Measurements from ENCODE around the gene RNU1-3.
"Not testable (repeated sequence)": the region's sequence is repeated elsewhere in the genome, so short reads cannot be mapped to it uniquely, and the experiment has no call there.

The RNU1-3 gene

DNA sequence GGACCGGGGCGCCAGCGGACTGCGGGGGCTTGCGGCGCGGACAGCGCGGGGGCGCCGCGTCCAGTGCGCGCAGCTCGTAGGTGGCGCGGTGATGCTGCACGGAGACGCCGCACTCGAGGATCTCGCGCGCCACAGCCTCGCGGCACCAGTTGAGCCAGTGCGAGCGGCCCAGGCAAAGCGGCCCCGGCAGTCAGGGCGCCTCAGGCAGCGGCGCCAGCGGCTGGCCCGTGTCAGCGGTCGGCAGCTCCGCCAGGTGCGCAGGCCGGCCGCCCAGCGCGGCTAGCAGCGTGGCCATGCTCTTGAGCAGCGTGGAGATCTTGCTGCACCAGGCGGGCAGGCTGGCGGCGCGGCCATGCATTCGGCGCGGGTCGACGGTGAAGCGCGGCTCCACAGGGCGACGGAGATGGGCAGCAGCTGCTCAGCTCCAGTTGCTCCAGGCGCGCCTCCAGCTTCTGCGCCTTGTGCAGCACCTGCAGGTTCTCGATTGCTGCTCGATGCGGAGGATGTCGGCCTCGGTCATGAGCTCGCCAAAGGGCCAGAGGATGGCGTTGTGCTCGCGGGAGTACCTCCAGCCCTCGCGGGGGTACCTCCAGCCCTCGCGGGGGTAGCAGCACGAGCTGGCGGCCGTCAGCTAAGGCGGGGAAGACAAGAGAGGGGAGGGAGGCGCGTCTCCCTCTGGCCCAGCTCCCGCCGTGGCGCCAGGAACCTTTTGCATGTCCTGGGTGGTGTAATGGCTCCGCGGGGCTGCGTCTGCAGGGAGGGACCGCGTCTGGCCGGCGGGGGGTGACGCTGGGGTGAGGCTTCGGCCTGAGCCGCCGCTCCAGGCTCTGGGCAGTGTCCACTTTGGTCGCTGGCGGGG lies 26.9 kb upstream of the RNU1-3 start:
- not testable (repeated sequence) for DNase-seq (ENCODE audit: low spot score)

DNA sequence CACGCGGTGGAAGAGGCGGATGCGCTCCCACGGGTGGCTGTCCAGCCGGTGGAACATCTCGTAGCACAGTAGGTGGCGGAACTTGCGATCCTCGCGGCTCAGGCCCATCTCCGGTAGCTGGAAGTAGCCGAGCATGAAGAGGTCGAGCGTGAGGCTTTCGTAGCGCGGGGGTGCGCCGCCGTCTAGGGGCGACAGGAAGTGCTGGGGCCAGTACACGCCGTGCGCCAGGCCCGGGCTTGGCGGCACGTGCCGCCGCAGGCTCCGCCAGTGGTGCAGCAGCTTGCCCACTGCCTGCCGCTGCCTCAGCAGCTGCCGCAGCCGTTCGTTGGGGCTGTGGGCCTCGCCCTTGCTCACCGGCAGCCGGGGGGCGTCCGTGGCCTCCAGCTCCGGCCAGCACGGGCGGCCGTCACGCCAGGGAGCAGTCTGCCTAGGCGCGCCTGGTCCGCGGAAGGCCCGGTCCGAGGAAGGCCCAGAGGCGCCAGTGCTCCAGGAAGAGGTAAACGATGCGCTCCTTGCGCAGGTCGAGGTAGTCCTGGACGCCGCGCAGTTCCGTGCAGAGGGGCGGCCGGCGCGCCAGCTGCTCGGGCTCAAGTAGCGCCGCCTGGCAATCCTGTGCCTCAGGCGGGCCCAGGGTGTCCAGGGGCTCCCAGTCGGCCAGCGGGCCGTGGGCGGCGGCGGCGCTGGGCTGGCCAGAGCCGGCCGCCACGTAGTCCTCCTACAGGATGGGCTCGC lies 26.1 kb upstream of the RNU1-3 start:
- not testable (repeated sequence) for DNase-seq (ENCODE audit: low spot score)

DNA sequence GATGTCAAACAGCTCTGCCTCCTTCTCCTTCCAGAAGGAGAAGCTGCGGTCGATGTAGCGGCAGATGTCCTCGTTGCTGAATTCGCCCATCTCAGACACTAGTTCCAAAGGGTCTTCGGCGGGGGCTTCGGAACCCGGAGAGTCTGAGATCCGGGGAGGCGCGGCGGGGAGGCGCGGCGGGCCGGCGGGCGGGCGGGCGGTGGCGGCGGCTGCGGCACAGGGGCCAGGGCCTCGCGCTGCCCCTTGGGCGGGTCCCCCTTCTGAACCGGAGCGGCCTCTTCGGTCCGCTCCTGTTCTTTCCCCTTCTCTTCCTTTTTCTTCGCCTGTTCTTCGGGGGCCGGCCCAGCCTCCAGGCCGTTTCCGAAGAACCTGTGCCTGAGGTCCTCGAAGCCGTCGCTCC lies 25.5 kb upstream of the RNU1-3 start:
- DNase-seq (ENCODE audit: low spot score) = not testable (repeated sequence)

DNA sequence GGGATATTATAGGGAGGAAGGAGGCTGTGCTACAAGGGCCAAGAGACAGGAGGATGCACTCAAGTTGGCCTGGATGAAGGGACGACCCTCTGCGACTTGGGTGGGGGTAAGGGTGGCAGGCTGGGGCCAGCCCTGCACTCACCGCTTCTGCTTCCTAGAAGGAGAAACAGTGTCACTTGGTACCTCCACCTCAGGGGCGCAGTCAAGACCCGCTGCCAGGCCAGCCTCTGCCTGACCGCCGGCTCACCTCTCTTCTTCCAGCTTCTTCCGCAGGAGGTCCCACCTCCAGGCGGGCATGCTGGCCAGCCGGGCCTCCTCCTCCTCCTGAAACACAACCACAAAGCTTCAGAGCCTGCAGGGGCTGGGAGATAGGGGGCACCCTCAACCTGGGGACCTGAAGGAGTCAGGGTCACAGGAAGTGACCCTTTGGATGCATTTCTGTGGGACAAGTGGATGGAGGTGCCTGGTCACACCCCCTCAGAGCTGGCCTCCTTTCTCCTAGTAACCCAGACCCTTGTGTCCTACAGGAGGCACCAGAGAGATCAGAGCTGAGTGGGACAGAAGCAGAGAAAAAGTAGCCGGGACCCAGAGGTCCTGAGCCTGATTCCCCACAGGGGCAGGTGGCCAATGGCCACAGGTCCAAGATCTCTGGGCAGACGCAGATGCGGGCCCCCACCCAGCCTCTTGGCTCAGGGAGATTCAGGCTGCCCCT lies 24.4 kb upstream of the RNU1-3 start:
- DNase-seq (ENCODE audit: low spot score) = not testable (repeated sequence)

DNA sequence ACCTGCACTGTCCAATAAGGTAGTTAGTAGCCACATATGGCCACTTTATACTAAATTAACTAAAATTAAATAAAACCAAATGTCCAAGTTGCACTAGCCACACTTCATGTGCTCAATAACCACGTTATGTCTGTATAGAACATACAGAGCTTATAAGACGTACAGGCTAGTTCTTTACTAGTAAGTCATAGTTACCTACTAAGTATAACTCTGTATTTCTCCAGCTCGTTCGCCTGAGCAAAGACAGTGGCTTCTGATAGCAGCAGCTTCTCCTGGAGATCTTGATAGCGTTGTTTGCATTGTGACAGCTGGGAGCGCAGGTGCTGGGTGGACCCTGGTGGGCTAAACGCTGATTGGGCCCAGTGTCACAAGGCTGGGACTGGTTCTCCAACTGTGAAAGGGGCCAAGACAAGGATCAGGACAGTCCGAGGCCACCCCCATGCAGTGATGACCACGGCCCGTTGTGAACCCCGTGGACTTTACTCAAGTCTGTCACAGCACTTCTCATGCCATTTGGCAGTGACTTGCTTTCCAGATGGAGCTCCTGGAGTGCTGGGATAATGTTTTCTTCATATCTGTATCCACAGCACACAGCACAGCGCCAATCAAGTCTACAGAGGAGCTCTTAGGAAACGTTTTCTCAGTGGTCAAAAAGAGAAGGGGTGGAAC lies 20.5 kb upstream of the RNU1-3 start:
- DNase-seq (ENCODE audit: low spot score) = not testable (repeated sequence)

DNA sequence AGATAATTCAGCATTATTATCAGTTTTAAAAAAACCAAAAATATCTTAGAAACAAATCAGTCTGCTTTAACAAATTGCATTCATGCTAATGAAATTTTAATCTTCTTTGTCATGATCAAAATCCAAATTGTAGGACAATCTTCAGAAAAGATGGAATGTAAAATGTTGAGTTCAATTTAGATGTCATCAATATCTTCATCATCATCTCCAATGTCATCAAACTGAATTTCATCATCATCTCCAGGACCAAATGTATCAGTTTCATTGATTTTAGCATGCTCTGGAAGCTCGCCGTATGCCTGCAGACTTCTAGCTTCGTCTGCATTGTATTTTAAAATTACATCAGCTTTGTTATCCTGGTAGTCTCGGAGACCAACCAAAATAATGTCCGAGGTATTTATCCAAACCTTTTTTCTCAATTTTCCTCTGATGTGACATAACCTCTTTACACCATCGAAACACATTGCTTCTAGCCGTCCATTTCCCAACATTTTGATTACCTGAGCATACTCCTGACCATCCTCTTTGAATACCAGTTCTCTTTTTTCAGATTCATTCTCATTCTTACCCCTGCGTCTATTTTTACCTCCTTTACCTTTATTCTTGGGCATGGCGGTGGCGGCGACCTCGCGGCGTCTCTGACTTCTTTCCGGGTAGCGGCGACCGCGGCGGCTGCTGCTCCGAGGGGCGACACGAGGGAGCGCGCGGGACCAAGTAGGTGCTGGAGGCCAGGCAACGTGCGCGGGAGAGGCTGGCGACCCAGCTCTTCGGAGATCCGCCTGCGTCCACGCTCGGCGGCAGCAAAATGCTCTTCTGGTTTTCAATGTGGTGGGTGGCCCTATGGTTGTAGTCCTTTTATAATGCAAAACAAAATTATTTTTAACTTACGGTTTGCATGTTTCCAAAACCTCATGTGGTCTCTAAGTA lies 19.0 kb upstream of the RNU1-3 start:
- DNase-seq (ENCODE audit: low spot score) = not testable (repeated sequence)

DNA sequence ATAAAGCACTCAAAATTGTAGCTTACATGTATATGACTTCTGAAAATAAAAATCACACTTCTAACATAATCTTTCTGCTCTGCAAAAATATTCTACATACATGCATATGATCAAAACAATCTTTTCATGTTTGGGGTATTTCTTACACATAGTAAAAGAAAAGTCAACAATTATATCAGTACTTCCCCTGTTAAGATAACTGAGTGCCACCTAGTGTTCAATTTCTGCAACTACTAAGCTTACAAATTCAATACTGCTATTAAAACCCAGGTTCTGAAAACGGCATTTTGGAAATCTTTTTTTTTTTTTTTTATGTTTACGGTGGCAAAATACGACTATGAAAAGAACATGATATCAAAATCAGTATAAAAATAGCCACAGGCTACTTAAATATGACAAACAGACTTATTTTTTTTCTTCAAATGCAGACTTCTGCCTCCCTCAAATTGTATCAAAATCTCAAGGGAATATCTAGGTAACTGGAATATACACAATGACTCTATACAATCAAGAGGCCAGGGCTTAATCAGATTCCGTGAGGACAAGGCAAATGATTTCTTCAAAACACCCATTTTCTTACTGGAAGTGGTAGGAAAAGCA lies 18.1 kb upstream of the RNU1-3 start:
- DNase-seq (ENCODE audit: low spot score) = not testable (repeated sequence)

DNA sequence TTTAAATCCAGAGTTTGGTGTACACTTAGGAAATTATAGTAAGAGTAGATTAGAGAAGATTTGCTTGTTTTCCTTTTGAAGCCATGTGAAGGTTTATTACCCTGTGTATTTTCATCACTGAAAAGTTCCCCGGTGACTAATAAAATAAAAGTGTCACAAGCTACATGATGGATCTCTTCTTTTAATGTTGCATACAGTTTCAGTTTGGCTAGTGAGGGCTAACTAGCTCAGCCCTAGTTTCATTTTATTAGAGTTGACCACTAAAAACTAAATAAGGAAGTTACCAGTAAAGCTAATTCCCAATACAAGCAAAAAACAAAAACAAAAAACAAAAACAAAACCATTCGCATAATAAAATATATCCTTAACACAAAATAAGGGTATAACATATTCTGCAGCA lies 17.4 kb upstream of the RNU1-3 start:
- not testable (repeated sequence) for DNase-seq (ENCODE audit: low spot score)

DNA sequence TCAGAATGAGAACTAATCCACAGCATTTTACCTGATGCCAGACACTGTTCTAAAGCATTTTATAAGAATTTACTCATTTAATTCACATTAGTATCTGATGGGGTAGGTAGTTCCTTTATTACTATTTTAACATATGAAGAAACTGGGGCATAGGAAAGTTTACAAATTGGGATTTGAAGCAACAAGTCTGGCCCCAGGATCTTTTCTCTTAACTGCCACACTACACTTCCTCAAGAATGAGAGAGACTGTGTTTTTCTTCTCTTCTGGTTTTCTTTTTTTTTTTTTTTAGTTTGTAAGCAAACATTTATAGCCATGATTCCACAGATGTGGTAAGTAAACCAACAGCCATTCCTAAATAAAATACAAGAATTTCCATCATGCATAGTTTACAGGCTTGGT lies 16.1 kb upstream of the RNU1-3 start:
- DNase-seq (ENCODE audit: low spot score) = not testable (repeated sequence)

DNA sequence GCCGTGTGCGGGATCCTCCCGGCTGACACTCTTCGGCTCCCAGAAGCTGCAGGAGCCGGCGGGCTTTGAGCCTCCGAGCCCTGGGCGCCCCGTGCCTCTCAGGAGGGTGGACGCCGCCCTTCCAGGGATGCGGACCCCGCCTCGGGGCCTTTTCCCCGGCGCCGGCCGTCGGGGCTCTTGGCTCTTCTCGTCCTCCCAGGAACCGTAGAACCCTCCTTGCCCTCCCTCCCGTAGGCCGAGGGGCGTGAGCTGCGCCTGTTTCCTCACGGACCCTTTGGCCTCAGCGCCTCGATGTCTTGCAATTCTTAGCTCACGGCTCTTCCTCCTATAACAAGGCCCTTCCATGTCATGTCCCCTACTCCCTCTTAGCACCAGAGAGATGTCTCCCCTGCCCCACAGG lies 13.6 kb upstream of the RNU1-3 start:
- DNase-seq (ENCODE audit: low spot score) = not testable (repeated sequence)

DNA sequence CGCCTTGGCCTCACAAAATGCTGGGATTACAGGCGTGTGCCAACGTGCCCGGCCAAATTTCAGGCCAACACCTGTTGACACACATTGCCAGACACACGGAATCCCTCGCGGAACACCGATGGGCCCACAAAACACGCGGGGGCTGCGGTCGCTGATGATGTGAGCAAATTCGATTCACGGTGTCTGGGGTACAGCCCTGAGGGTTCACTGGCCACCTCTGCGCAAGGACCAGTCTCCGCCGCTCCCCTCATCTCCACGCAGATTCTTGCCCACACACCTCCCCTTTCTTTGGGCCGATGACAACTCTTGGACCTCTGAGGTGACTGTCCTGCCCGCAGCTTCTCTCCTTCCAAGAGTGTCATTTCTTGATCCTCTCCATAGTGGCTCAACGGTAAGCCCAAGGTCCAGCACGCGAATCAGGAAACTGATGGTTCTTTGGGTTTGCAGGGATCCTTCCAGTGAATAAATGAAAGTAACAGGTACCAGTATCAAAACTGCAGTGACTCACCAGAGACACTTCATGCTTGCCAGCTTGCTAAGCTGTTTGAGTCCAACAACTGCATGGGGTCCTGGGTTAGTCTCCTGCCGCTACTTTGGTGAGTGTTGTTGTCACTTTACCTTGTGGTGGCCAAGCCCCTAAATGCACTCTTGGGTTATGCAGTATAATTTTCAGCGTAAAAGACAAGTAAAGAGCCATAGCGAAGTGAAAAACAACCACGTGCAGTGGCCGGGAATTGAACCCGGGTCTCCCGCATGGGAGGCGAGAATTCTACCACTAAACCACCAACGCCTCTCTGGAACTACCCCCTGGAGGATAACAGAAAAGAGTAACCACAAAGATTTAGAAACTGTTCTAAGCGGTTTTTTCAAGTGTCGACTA lies 11.0 kb upstream of the RNU1-3 start:
- no peak for DNase-seq (ENCODE audit: low spot score)

DNA sequence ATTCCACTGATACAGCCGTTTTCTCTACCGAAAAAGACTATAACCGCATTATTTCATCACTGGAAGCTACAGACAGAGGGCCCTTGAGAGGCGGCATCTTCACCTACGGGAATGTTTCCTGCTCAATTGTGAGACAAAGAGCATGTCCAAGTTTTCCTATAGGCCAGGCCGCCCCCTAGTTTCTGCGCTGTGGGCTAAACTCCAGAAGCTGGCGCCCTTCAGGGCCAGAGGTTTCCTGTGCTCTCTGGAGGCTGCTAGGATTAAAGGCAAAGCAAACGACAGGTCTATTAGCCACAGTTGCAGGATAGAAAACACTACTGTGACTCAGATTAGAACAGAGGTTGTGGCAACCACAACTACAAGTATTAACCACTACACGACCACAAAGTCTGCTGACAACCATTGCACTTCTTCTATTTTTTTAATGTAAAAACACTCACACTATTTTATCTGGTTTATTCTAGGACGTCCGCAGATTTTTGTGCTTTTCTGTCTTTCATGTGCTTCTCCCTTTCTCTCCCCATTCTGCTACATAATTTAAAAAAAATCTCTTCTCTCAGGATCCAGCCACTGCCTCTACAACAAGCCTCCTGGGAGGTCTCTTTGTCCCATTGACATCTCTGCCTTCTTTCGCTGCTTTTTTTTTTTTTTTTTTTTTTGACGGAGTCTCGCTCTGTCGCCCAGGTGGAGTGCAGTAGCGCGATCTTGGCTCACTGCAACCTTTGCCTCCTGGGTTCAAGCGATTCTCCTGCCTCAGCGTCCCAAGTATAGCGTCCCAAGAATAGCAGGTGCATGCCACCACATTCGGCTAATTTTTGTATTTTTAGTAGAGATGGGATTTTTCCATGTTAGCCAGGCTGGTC lies 10.1 kb upstream of the RNU1-3 start:
- not testable (repeated sequence) for DNase-seq (ENCODE audit: low spot score)

DNA sequence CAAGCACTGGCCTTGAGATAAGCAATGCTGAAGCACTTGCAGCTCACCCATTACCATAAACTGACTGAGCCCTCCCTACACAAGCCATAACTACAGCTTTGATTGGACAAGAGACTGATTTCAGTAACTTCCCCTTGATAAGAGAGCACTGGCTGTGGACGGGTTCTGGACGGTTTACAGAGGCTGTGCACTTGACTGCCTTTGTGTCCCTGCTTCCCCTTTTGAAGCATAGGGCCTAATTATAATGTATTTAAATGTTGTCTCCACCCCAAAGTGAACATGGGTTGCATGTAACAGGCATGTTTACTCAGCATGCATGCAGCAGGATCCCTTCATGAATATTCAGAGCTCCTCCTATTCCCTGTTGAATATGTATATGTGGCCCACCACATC lies 8.4 kb upstream of the RNU1-3 start:
- DNase-seq (ENCODE audit: low spot score) = not testable (repeated sequence)

DNA sequence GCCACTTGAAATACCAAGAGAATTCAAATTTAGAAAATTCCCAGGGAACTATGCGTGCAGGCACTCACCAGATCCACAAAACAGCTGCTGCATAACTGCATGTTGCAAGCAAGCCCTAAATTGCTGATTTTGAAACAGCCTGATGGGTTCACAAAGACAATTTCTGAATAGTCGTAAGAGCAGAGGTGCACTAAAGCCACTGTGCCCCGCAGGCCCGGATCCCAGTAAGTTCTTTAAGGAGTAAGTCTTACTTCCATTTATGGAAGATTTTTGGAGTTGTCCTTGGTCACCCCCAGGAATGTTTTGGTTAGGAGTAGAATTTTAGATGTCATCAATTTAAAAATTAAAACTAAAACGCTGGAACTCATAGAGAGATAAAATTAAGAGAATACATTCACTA lies 7.2 kb upstream of the RNU1-3 start:
- not testable (repeated sequence) for DNase-seq (ENCODE audit: low spot score)

DNA sequence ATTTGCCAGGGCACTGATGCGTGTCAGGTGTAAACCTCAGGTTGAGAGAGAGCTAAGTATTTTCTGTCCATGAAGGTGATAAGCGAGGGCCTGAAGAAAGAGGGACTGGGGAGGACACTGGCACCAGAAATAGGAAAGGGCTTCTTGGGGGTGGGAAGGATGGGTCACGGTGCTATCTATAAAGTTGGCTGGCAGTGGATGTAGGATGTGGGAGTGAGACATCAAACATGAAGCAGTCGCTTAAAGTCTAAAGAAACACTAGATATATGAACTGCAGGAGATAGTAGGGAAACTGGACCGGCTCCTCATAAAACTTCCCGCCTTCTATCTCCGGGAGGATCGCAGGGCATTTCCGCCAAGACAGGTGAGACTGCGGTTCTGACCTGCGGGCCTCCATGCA lies 912 bp downstream of the RNU1-3 start:
- not testable (repeated sequence) for DNase-seq (ENCODE audit: low spot score)

DNA sequence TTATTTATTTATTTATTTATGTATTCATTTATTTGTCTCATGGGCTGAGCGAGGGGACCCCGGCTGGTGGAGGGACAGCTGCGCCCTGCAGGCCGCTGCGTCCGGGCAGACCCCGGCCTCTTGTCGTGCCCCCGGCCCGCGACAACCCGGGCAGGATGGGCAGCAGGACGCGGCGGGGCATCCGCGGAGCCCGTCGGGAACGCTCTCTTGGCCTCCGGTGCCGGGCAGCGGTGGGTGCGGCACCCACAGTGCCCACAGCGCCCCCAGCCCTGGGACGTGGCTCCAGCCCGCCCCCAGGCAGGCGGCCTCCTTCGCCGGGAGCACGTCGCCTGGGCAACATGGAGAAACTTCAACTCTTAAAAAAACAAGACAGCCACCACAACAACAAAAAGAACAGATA lies 8.5 kb downstream of the RNU1-3 start:
- not testable (repeated sequence) for DNase-seq (ENCODE audit: low spot score)

DNA sequence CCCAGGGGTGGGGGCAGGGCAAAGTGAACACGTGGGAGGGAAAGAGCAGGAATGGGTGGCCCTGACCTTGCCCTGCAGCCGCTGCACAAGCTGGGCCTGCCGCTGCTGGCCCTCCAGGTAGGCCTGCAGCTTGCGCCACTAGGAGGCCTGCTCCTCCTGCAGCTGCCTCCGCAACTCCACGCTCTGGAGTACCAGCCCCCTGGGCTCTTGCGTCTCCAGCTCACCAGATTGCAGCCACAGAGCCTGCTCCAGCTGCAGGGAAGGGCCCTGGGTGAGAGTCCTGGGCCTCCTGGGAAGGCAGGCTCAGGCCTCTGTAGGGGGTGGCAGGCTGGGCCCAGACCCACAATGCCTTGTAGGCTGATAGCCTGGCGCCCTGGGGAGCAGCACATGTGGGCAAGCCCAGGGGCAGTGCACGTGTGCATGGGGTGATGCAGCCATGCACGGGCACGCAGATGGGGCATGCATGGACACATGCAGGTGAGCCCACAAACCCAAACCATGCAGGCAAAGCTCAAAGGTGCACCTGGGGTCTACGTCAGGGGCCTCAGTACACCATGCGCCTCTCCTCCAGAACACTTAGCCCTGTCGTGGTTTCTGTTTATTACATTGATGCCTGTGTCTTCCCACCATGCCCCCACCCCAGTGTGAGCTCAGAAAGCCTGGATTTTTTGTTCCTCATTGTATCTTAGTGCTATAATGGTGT lies 9.6 kb downstream of the RNU1-3 start:
- DNase-seq (ENCODE audit: low spot score) = not testable (repeated sequence)

DNA sequence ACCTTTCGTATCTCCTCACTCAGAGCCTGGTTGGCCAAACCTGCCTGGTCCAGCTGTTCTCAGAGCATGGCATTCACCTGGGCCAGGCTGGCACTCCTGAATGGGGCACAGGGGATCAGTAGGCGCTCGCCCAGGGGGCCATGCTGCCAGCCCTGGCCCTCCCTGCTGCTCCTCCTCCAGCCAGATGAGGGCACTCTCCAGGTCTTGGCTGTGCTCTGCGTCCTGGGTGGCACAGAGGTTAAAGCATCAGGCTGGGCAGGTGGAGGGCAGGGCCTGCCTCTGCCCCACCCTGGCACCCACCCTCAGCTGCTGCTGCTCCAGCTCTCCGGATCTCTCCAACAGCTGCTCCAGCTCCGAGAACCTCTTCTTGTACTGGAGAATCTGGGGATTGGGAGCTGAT lies 10.2 kb downstream of the RNU1-3 start:
- DNase-seq (ENCODE audit: low spot score) = not testable (repeated sequence)
